HG02571 (cell line): Measurements from ENCODE around the gene ARHGEF19.

Source experiments
- ATAC-seq: cut with Tn5 transposase; IDR thresholded peaks from one replicate; pipeline ENCODE4 v1.9.1; 2021; ENCODE audit warnings: mild to moderate bottlenecking, moderate library complexity; ENCODE audit not compliant: unreplicated experiment

Gene ARHGEF19

GRCh38 chr1:16151196-16151994 lies 61.1 kb downstream of the ARHGEF19 start:
- no peak for ATAC-seq

- ATAC-seq, result no peak
Measured at GRCh38 chr1:16150508-16150907, 61.9 kb downstream of the ARHGEF19 start.

GRCh38 chr1:16149702-16150488 lies 62.6 kb downstream of the ARHGEF19 start:
- no peak for ATAC-seq

- no peak for ATAC-seq
Measured at GRCh38 chr1:16149146-16149545, 63.3 kb downstream of the ARHGEF19 start.

GRCh38 chr1:16148329-16149092 lies 63.9 kb downstream of the ARHGEF19 start:
- no peak for ATAC-seq
